ENCODE measurements around the gene CERK. TPM values are rescaled to one million over a fixed set of nuclear protein-coding genes. Genes with fewer than 3 reads are reported as not detected.
"Not testable (repeated sequence)": the region's sequence is repeated elsewhere in the genome, so short reads cannot be mapped to it uniquely, and the experiment has no call there.

The CERK gene
- total RNA-seq, 1 donor from 2014 or later: 38.4 TPM

- Mint-ChIP-seq H3K27me3 (ENCODE audit: unreplicated experiment) (no peaks in the 10 kb centered on the region), H3K27ac (ENCODE audit: unreplicated experiment) (no peak overlapping the region), H3K36me3 (ENCODE audit: unreplicated experiment) (peaks cover 2% of the 10 kb centered on the region), H3K4me3 (ENCODE audit: unreplicated experiment) (no peak overlapping the region), H3K9me3 (ENCODE audit: unreplicated experiment) (no peaks in the 10 kb centered on the region), H3K4me1 (ENCODE audit: unreplicated experiment) (peaks cover 22% of the 10 kb centered on the region)
- TF ChIP-seq CTCF (IDR thresholded peaks at IDR 0.05): no peak
- DNase-seq (ENCODE audit: extremely low spot score, unreplicated experiment): no peak
Observed at GRCh38 chr22:46638601-46639431, 99.2 kb downstream of the CERK start.

GRCh38 chr22:46637711-46638600 is 100.1 kb downstream of the CERK start:
- Mint-ChIP-seq H3K9me3 (ENCODE audit: unreplicated experiment) (no peaks in the 10 kb centered on the region), H3K27me3 (ENCODE audit: unreplicated experiment) (no peaks in the 10 kb centered on the region), H3K36me3 (ENCODE audit: unreplicated experiment) (peaks cover 2% of the 10 kb centered on the region), H3K4me3 (ENCODE audit: unreplicated experiment) (no peak overlapping the region), H3K4me1 (ENCODE audit: unreplicated experiment) (peaks cover 23% of the 10 kb centered on the region), H3K27ac (ENCODE audit: unreplicated experiment) (no peak overlapping the region)
- TF ChIP-seq CTCF (IDR thresholded peaks at IDR 0.05): no peak
- no peak for DNase-seq (ENCODE audit: extremely low spot score, unreplicated experiment)

GRCh38 chr22:46636221-46637002 is 101.6 kb downstream of the CERK start:
- no peak overlapping the region for H3K27ac Mint-ChIP-seq (ENCODE audit: unreplicated experiment)
- no peaks in the 10 kb centered on the region for H3K27me3 Mint-ChIP-seq (ENCODE audit: unreplicated experiment)
- H3K4me1 Mint-ChIP-seq (ENCODE audit: unreplicated experiment): peaks cover 14% of the 10 kb centered on the region
- H3K36me3 Mint-ChIP-seq (ENCODE audit: unreplicated experiment): peaks cover 2% of the 10 kb centered on the region
- no peak for DNase-seq (ENCODE audit: extremely low spot score, unreplicated experiment)
- no peaks in the 10 kb centered on the region for H3K9me3 Mint-ChIP-seq (ENCODE audit: unreplicated experiment)
- no peak for TF ChIP-seq CTCF (IDR thresholded peaks at IDR 0.05)
- H3K4me3 Mint-ChIP-seq (ENCODE audit: unreplicated experiment): no peak overlapping the region

- no peaks in the 10 kb centered on the region for H3K27me3 Mint-ChIP-seq (ENCODE audit: unreplicated experiment)
- TF ChIP-seq CTCF (IDR thresholded peaks at IDR 0.05): no peak
- H3K36me3 Mint-ChIP-seq (ENCODE audit: unreplicated experiment): peaks cover 2% of the 10 kb centered on the region
- no peaks in the 10 kb centered on the region for H3K9me3 Mint-ChIP-seq (ENCODE audit: unreplicated experiment)
- peaks cover 8% of the 10 kb centered on the region for H3K4me1 Mint-ChIP-seq (ENCODE audit: unreplicated experiment)
- no peak for DNase-seq (ENCODE audit: extremely low spot score, unreplicated experiment)
- no peak overlapping the region for H3K27ac Mint-ChIP-seq (ENCODE audit: unreplicated experiment)
- H3K4me3 Mint-ChIP-seq (ENCODE audit: unreplicated experiment): no peak overlapping the region
Observed at GRCh38 chr22:46635756-46636155, 102.3 kb downstream of the CERK start.

GRCh38 chr22:46634973-46635685 is 102.9 kb downstream of the CERK start:
- H3K27me3 Mint-ChIP-seq (ENCODE audit: unreplicated experiment); DNase-seq (ENCODE audit: extremely low spot score, unreplicated experiment); H3K36me3 Mint-ChIP-seq (ENCODE audit: unreplicated experiment); H3K27ac Mint-ChIP-seq (ENCODE audit: unreplicated experiment); H3K4me3 Mint-ChIP-seq (ENCODE audit: unreplicated experiment); H3K9me3 Mint-ChIP-seq (ENCODE audit: unreplicated experiment); H3K4me1 Mint-ChIP-seq (ENCODE audit: unreplicated experiment): not testable (repeated sequence)

Measured in osteocyte (in vitro differentiated cells).